ENCODE results near the gene DPH3.

GRCh38 chr3:16262174-16262573 is 2.6 kb downstream of the DPH3 start:
- no peak for TF ChIP-seq CTCF (IDR thresholded peaks at IDR 0.05)
- no peak for TF ChIP-seq POLR2A (IDR thresholded peaks at IDR 0.05)
